Choroid plexus epithelial cell (primary cell): ENCODE measurements around the gene RPRD2.
"Not testable (repeated sequence)": the region's sequence is repeated elsewhere in the genome, so short reads cannot be mapped to it uniquely, and the experiment has no call there.

Source experiments
- DNase-seq: peaks from one replicate; pipeline ENCODE4 v3.0.0-alpha.2; 2010; ENCODE audit warnings: low read depth
- H3K4me3 ChIP-seq: 2 replicates; pipeline ENCODE4 v1.5.1; 2011; ENCODE audit warnings: low read depth, mild to moderate bottlenecking, control low read depth, low read length, moderate library complexity
- CTCF ChIP-seq: conservative IDR thresholded peaks from 2 replicates; pipeline ENCODE4 v1.5.1; 2011; ENCODE audit warnings: low read depth, mild to moderate bottlenecking, control low read depth, inconsistent platforms, low read length, moderate library complexity

RPRD2 gene

DNA sequence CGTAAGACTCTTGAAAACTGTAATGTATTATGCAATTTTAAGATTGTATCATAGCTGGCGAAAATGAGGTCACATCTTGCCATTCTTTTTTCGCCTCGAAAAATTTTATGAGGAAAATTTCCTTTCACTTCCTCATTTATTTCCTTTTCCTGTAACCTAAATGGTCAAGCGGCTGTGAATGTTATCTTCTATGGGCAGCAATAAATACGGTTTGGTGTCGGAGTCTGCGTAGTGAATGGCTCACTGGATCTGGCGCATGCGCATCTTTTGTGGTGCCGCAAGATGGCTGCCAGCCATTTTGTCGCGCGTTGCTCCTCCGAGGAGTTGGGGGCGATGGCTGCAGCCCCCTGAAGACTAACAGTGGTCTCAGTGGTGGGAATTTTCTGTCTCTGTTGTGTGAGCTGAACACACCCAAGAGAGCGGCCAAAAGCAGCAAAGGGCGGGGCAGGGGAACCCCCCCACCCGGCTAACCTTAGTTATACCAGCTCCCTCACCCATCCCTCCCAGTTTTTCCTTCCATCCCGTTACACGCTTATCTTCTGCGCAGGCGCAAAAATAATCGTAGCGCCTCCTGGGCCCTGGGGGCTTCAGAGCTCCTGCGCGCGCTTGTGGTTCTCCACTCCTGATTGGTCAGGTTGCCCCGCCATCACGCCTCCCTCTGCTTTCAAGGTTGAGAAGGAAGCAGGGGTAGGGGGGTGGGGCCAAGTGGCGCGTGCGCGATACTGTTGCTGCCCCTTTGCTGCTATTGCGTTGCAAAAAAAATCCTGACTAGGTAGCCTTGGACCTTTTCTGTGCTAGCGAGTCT is at the start of gene RPRD2:
RPRD2 (plus strand) TSS at position 722 of the 805 bp plus-strand sequence. CDS start 568 bp downstream, outside the sequence.
- H3K4me3 ChIP-seq = peak within 1 kb of the TSS; percentile 81
- TF ChIP-seq CTCF = no peak
- DNase-seq = peak; percentile 100

DNA sequence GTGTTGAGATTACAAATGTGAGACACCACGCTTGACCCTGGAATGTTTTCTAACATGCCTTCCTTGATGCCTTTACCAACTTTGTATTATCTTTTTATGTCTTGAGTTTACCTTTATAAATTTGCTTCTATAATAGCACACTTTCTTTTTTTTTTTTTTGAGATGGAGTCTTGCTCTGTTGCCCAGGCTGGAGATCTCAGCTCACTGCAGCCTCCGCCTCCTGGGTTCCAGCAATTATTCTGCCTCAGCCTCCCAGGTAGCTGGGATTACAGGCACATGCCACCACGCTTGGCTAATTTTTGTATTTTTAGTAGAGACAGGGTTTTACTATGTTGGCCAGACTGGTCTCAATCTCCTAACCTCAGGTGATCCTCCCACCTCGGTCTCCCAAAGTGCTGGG is 49.3 kb upstream of the RPRD2 start:
- not testable (repeated sequence) for H3K4me3 ChIP-seq, DNase-seq

- peak overlapping the region; percentile 93 for H3K4me3 ChIP-seq
- TF ChIP-seq CTCF = no peak
- DNase-seq = no peak
Measured at GRCh38 chr1:150320667-150320978, 43.3 kb upstream of the RPRD2 start.

DNA sequence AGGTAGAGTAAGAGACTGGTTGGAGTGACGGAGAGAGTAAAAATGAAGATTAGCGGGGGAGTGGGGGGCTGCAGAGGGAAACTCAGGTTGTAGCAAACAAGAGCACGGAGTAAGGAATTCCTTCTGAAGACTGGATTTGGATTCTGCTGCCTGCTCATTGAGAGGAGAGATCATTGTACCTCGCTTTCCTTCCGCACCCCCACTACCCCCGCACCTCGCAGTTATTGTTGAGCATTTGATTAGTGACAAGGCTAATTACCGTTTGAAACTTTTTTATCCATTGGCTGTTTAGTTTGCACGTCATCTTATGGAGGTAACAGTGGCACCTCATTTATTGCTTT is 42.2 kb upstream of the RPRD2 start:
- TF ChIP-seq CTCF = no peak
- DNase-seq = no peak
- H3K4me3 ChIP-seq = peak overlapping the region; percentile 93

DNA sequence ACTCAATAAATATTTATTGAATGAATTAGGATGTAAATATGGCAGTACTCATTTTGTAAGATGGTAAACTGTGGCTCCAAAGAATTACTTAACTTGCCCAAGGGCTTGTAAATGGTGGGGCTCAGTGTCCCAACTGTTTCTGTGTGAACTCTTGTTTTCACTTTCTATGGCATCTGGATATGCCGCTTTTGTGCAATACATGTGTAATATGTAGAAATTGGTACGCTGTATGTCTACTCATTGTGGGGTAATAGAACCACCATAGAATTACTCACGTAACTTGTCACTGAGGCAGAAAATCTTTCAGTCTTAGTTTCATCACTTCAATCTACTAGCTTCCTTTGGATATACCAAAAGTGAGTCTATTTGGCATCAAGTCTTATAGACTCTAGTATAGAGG is 41.6 kb upstream of the RPRD2 start:
- DNase-seq = peak; percentile 30
- TF ChIP-seq CTCF = no peak
- H3K4me3 ChIP-seq = peak overlapping the region; percentile 93

GRCh38 chr1:150332651-150333290 is 31.2 kb upstream of the RPRD2 start:
- no peak overlapping the region for H3K4me3 ChIP-seq
- DNase-seq = no peak
- no peak for TF ChIP-seq CTCF

GRCh38 chr1:150346316-150346715 is 17.6 kb upstream of the RPRD2 start:
- DNase-seq = no peak
- H3K4me3 ChIP-seq = no peak overlapping the region
- no peak for TF ChIP-seq CTCF
